Adipose tissue (tissue), 3 donors: ENCODE data around the gene KDM5A. TPM values are rescaled to one million over a fixed set of nuclear protein-coding genes. Genes with fewer than 3 reads are reported as not detected.

Experiments
- H3K27ac ChIP-seq: one replicate; pipeline ENCODE4 v1.5.1; 2013; ENCODE audit warnings: low read depth, low read length
- WGBS, 3 donors: extraction: QIAGEN DNeasy Blood & Tissue Kit; methylation state at CpG; one replicate each; pipeline ENCODE4 v1.1.7; 2013; 5-methylcytosine and 5-hydroxymethylcytosine counted together
- polyA plus RNA-seq, 3 donors: library from polyadenylated mRNA; stranded (reverse); fragments of 200-250 nt; gene quantifications; one replicate each; pipeline ENCODE4 v1.2.3, GENCODE V29; 2013
- donor health status: healthy with polysubstance abuse.
- donor health status: Bipolar disorder and iron deficiency.
- donor health status: healthy.

The KDM5A gene
- polyA plus RNA-seq, 3 donors: 4.8 to 9.1 (median 9.1) TPM

DNA sequence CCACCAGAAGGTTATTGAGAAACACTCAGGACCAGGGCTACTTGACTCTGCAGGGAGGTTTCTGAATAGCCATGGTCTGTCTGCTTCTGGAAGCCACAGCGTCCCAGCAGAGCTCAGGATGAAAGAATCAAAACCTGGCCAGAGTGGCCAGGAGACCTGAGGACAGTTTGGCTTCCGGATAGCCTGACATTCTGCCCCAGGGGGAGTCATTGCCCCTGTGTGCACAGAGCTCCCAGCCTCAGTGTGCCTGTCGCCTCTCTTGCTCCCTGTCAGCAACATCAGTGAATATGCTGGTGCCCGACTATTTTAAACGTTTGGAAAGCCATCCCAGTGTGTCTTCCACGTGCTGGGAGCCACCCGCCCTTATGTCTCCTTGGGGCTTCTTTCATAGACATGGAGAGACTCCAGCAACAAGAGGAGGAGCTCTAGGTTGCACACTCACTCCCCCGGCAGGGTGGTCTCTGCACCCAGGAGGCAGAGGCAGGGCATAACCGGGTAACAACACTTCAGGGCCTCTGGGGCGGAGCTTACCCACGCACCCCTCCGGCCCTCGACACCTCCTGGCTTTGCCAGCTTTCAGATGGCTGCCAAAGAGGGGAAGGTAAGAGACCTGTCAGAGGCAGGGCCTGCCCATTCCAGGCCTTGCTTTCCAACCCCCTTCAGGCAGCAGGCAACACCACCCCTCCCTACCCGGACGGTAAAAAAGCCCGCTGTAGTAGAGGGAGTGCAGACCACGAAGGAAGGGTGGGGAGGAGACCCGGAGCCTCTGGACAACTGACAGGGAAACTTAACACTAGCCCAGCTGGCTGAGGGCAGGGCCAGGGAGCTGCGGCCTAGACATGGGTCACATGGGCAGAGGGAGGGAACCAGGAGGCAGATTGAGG lies 156.1 kb downstream of the KDM5A start:
- 48 to 52% (median 50%) methylated on average over 18 to 19 of the region's 19 CpGs for WGBS, 3 donors
- H3K27ac ChIP-seq: no peak overlapping the region

DNA sequence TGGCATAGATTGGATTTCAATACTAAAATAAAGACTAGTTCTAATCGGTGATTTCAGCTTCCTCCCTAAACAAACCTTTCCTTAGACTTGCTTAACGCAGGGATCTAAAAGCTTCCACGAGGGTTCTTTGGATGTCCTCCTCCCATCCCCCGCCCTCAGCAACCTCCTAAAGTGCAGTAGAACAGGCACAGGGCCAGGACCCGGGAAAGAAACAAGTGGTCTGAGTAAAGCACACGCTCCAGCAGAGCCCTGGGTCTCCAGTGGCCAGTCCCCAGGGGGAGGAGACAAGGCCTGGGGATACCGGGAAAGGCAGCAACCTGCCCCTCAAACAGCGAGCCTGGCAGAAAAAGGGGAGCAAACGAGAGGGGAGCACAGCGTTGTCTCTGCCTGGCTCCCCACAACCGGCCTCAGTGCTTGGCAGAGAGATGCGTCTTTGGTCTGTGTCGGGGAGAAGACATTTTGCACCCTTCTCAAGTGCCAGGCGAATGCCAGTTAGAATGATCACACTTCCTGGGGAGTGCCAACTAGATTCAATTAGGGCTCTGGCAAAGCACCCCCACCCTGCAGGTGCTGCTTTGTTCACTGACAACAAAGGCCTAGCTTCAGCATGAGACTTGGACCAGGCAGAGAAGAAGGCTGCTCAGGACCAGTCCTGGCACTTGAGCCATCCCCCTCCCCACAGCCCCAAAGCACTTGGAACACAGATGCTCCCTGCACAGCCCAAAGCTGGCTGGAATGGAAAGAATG lies 158.0 kb downstream of the KDM5A start:
- 52 to 67% (median 65%) methylated on average over 14 of the region's 14 CpGs for WGBS, 3 donors
- no peak overlapping the region for H3K27ac ChIP-seq

Other genes starting within 250 kb of the KDM5A start
- gene SLC6A12, start 175.2 kb downstream of the KDM5A start, polyA plus RNA-seq: 1 to 10 TPM in 1 of 3 donors, under 1 TPM in 2; 0.16 to 1.0 (median 0.34) TPM
- under 1 TPM; 0.03 to 0.34 (median 0.06) TPM for gene SLC6A13, start 126.5 kb downstream of the KDM5A start, polyA plus RNA-seq
- 1 to 10 TPM; 2.3 to 8.5 (median 2.3) TPM for gene CCDC77, start 12.3 kb upstream of the KDM5A start, polyA plus RNA-seq
- gene B4GALNT3, start 70.6 kb upstream of the KDM5A start, polyA plus RNA-seq: 1 to 10 TPM in 2 of 3 donors, under 1 TPM in 1; 0.56 to 6.3 (median 2.1) TPM